ENCODE data around the gene TNNI2.

TNNI2 gene

GRCh38 chr11:1888811-1889210 lies 50.0 kb downstream of the TNNI2 start:
- no peak for DNase-seq (ENCODE audit: low spot score)

- no peak for DNase-seq (ENCODE audit: low spot score)
These were observed 50.6 kb downstream of the TNNI2 start for GRCh38 chr11:1889224-1889930.

- DNase-seq (ENCODE audit: low spot score), result no peak
These were observed 51.4 kb downstream of the TNNI2 start for GRCh38 chr11:1889941-1890855.
